GM23338 (cell line): Measurements from ENCODE around the gene ARHGAP32. TPM values are rescaled to one million over a fixed set of nuclear protein-coding genes. Genes with fewer than 3 reads are reported as not detected.

Source experiments
- ATAC-seq: fragments of 200-7000 bp; cut with Tn5 transposase; 3 replicates; pipeline ENCODE4 v1.9.1; 2020
- DNase-seq: peaks from one replicate; pipeline ENCODE4 v3.0.0-alpha.2; 2015; ENCODE audit warnings: low spot score
- H2AFZ ChIP-seq: fragments of 200-600 bp; sonication (generic); 2 replicates; pipeline ENCODE4 v1.8.0; 2016; ENCODE audit warnings: antibody characterized with exemption, mild to moderate bottlenecking, moderate library complexity
- H3F3A ChIP-seq: fragments of 200-600 bp; sonication (generic); replicated peaks from 2 replicates; pipeline ENCODE4 v1.8.0; 2017; ENCODE audit warnings: antibody characterized with exemption, mixed run types, low read depth
- H3K27ac ChIP-seq: fragments of 200-600 bp; sonication (generic); 2 replicates; pipeline ENCODE4 v1.6.1; 2016; ENCODE audit warnings: low read depth
- H3K27me3 ChIP-seq: fragments of 200-600 bp; sonication (generic); 2 replicates; pipeline ENCODE4 v1.8.0; 2016; ENCODE audit warnings: mild to moderate bottlenecking, mixed run types, moderate library complexity; ENCODE audit not compliant: insufficient read depth
- H3K36me3 ChIP-seq: fragments of 200-600 bp; sonication (generic); 2 replicates; pipeline ENCODE4 v1.8.0; 2016; ENCODE audit warnings: mild to moderate bottlenecking; ENCODE audit not compliant: insufficient read depth
- H3K4me1 ChIP-seq: fragments of 200-600 bp; sonication (generic); 2 replicates; pipeline ENCODE4 v1.8.0; 2016; ENCODE audit warnings: mild to moderate bottlenecking, moderate library complexity; ENCODE audit not compliant: insufficient read depth
- H3K4me2 ChIP-seq: fragments of 200-600 bp; sonication (generic); 2 replicates; pipeline ENCODE4 v1.7.1; 2017; ENCODE audit warnings: mixed run types
- H3K4me3 ChIP-seq: fragments of 200-600 bp; sonication (generic); 2 replicates; pipeline ENCODE4 v1.6.1; 2016; ENCODE audit warnings: mixed run types
- H3K79me2 ChIP-seq: fragments of 200-600 bp; sonication (generic); replicated peaks from 2 replicates; pipeline ENCODE4 v1.8.0; 2017; ENCODE audit warnings: mild to moderate bottlenecking; ENCODE audit not compliant: insufficient read depth
- H3K9me2 ChIP-seq: fragments of 200-600 bp; sonication (generic); 2 replicates; pipeline ENCODE4 v1.8.0; 2017; ENCODE audit not compliant: insufficient read depth
- H4K20me1 ChIP-seq: fragments of 200-600 bp; sonication (generic); replicated peaks from 2 replicates; pipeline ENCODE4 v1.8.0; 2017; ENCODE audit warnings: mild to moderate bottlenecking; ENCODE audit not compliant: insufficient read depth
- H3K27ac Mint-ChIP-seq: 2 replicates; pipeline ENCODE4 v1.8.0; 2020; ENCODE audit warnings: inconsistent platforms, mild to moderate bottlenecking, moderate library complexity, mixed read lengths
- H3K27me3 Mint-ChIP-seq: 3 replicates; pipeline ENCODE4 v1.8.0; 2022; ENCODE audit warnings: low read depth, mild to moderate bottlenecking, moderate library complexity, mixed read lengths, inconsistent platforms; ENCODE audit not compliant: insufficient read depth, poor library complexity
- H3K36me3 Mint-ChIP-seq: 3 replicates; pipeline ENCODE4 v1.8.0; 2021; ENCODE audit warnings: low read depth, mild to moderate bottlenecking, inconsistent platforms, moderate library complexity, mixed read lengths
- H3K4me1 Mint-ChIP-seq: 3 replicates; pipeline ENCODE4 v1.8.0; 2020; ENCODE audit warnings: mild to moderate bottlenecking, inconsistent platforms, mixed read lengths
- H3K4me3 Mint-ChIP-seq: 3 replicates; pipeline ENCODE4 v1.8.0; 2021; ENCODE audit warnings: moderate library complexity, mild to moderate bottlenecking, inconsistent platforms, mixed read lengths
- H3K9me3 Mint-ChIP-seq: 3 replicates; pipeline ENCODE4 v1.8.0; 2020; ENCODE audit warnings: moderate library complexity, mild to moderate bottlenecking, inconsistent platforms, mixed read lengths
- CREB1 ChIP-seq: fragments of 250-450 bp; sonication (Bioruptor Pico); IDR thresholded peaks from 2 replicates; pipeline ENCODE4 v1.5.0; 2020; ENCODE audit warnings: low read depth, mild to moderate bottlenecking, moderate library complexity
- EZH2 ChIP-seq: fragments of 200-600 bp; sonication (generic); IDR thresholded peaks from one replicate; pipeline ENCODE4 v1.8.0; 2017; ENCODE audit warnings: antibody characterized with exemption, mild to moderate bottlenecking, low read depth; ENCODE audit not compliant: unreplicated experiment
- EZH2phosphoT487 ChIP-seq: fragments of 200-600 bp; sonication (generic); IDR thresholded peaks from one replicate; pipeline ENCODE4 v1.8.1; 2018; ENCODE audit warnings: antibody characterized with exemption; ENCODE audit not compliant: unreplicated experiment
- JUNB ChIP-seq: IDR thresholded peaks from one replicate; pipeline ENCODE4 v1.6.1; 2016; ENCODE audit warnings: antibody characterized with exemption; ENCODE audit not compliant: unreplicated experiment
- NANOG ChIP-seq: IDR thresholded peaks from 2 replicates; pipeline ENCODE4 v1.6.1; 2016; ENCODE audit warnings: antibody characterized with exemption, borderline replicate concordance
- POLR2AphosphoS5 ChIP-seq: IDR thresholded peaks from 2 replicates; pipeline ENCODE4 v1.6.1; 2016; ENCODE audit warnings: antibody characterized with exemption, low read depth
- REST ChIP-seq: IDR thresholded peaks from one replicate; pipeline ENCODE4 v1.6.1; 2018; ENCODE audit warnings: antibody characterized with exemption; ENCODE audit not compliant: unreplicated experiment
- STAT1 ChIP-seq: IDR thresholded peaks from one replicate; pipeline ENCODE4 v1.6.1; 2016; ENCODE audit warnings: antibody characterized with exemption; ENCODE audit not compliant: unreplicated experiment
- ZNF114 ChIP-seq: fragments of 250-450 bp; sonication (Bioruptor Pico); IDR thresholded peaks from 2 replicates; pipeline ENCODE4 v1.5.0; 2020; ENCODE audit warnings: mild to moderate bottlenecking, moderate library complexity
- ZNF331 ChIP-seq: fragments of 250-450 bp; sonication (Bioruptor Pico); IDR thresholded peaks from 2 replicates; pipeline ENCODE4 v1.5.0; 2020; ENCODE audit warnings: low read depth, mild to moderate bottlenecking, moderate library complexity
- ZNF462 ChIP-seq: fragments of 250-450 bp; sonication (Bioruptor Pico); IDR thresholded peaks from 2 replicates; pipeline ENCODE4 v1.5.0; 2020; ENCODE audit warnings: mild to moderate bottlenecking, moderate library complexity
- long read RNA-seq: library from polyadenylated mRNA; unstranded; transcript quantifications from one replicate; pipeline ENCODE4 v2.0.0, GENCODE V29; 2020; ENCODE audit not compliant: unreplicated experiment
- polyA plus RNA-seq: library from polyadenylated mRNA; unstranded; fragments of >200 nt; fragmentation: Nextera tagmentation; extraction: Ambion mirVana; gene quantifications from 2 replicates; pipeline ENCODE4 v1.2.1, GENCODE V29; 2016
- total RNA-seq: library from RNA; depleted of rRNA; stranded (reverse); fragments of >200 nt; shearing (Covaris generic); gene quantifications from 2 replicates; pipeline ENCODE4 v1.2.3, GENCODE V29; 2014; rRNA removed
- TF ChIP-seq, protein P1 (sequence below), 2 experiments: fragments of 200-600 bp in 1 of 2; sonication (generic) in 1 of 2; conservative IDR thresholded peaks; 2 replicates each; pipeline versions ENCODE4 v1.5.1 to v1.6.1; 2016 to 2017; ENCODE audit warnings: antibody characterized with exemption in 2 of 2, low read depth in 2 of 2, mild to moderate bottlenecking in 2 of 2, moderate library complexity in 1 of 2
- TF ChIP-seq, protein P2 (sequence below): IDR thresholded peaks from 2 replicates; pipeline ENCODE4 v1.6.1; 2016; ENCODE audit warnings: antibody characterized with exemption

The ARHGAP32 gene
- 15.3 and 17.2 TPM in 2 replicates for total RNA-seq
- polyA plus RNA-seq = 3.4 and 3.9 TPM in 2 replicates
- long read RNA-seq, partial matches to known transcripts = 0 of 1 reads
- long read RNA-seq, other reads (novel, unspliced or antisense) = 1 of 1 reads

DNA sequence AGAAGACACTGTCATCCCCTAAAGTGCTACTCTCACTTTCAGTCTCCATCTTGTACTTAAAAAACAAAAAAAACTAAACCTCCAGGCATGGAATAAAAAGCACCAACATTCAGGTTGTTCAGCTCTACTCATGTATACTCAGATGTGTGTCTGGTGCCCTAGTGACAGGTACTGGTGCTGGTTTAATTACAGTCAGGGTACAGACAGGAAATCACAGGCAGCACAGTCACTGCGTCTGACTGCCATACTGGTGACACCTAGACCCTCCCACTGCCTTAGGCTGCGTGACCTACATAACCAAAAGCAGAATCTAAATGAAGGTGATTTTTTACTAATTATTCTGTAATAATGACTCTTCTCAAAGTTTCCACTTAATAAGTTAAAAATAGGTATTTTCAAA is at the start of gene ARHGAP32:
ARHGAP32 (minus strand) TSS at position 176 of the 400 bp plus-strand sequence; CDS start at position 49, 127 bp downstream.
- peaks cover 31% of the 10 kb centered on the region for H3K4me1 ChIP-seq
- H3K9me3 Mint-ChIP-seq = peaks cover 1% of the 10 kb centered on the region; the same call in 2 of the 3 replicates
- peaks cover 2% of the 10 kb centered on the region for H3K27me3 Mint-ChIP-seq
- H3K27me3 ChIP-seq = no peaks in the 10 kb centered on the region
- no peak within 1 kb of the TSS for H3K27ac Mint-ChIP-seq
- peaks cover 5% of the 10 kb centered on the region for H3K4me1 Mint-ChIP-seq
- peak within 1 kb of the TSS; percentile 10; the same call in 1 of the 2 replicates for H3K27ac ChIP-seq
- H4K20me1 ChIP-seq = no peaks in the 10 kb centered on the region; the same call in 1 of the 2 replicates
- H3K4me3 ChIP-seq = no peak within 1 kb of the TSS
- peaks cover 60% of the 10 kb centered on the region for H3K79me2 ChIP-seq
- no peaks in the 10 kb centered on the region for H3F3A ChIP-seq
- H3K4me2 ChIP-seq = peak within 1 kb of the TSS; percentile 50
- no peaks in the 10 kb centered on the region for H3K9me2 ChIP-seq
- DNase-seq = no peak
- peaks cover 6% of the 10 kb centered on the region; the same call in 2 of the 3 replicates for H3K36me3 Mint-ChIP-seq
- no peak within 1 kb of the TSS for H2AFZ ChIP-seq
- no peaks in the 10 kb centered on the region; the same call in 1 of the 2 replicates for H3K36me3 ChIP-seq
- peak; percentile 76 for ATAC-seq
- TF ChIP-seq ZNF331 (no peak), POLR2AphosphoS5 (no peak), EZH2 (no peak), NANOG (no peak), CREB1 (no peak), REST (no peak), JUNB (no peak), ZNF114 (CRISPR knock-in tag) (no peak), EZH2phosphoT487 (no peak), STAT1 (no peak), ZNF462 (CRISPR knock-in tag) (no peak)
- TF ChIP-seq, protein P1, sequence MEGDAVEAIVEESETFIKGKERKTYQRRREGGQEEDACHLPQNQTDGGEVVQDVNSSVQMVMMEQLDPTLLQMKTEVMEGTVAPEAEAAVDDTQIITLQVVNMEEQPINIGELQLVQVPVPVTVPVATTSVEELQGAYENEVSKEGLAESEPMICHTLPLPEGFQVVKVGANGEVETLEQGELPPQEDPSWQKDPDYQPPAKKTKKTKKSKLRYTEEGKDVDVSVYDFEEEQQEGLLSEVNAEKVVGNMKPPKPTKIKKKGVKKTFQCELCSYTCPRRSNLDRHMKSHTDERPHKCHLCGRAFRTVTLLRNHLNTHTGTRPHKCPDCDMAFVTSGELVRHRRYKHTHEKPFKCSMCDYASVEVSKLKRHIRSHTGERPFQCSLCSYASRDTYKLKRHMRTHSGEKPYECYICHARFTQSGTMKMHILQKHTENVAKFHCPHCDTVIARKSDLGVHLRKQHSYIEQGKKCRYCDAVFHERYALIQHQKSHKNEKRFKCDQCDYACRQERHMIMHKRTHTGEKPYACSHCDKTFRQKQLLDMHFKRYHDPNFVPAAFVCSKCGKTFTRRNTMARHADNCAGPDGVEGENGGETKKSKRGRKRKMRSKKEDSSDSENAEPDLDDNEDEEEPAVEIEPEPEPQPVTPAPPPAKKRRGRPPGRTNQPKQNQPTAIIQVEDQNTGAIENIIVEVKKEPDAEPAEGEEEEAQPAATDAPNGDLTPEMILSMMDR (conservative IDR thresholded peaks at IDR 0.05; ENCODE audit: low read depth in 2 of 2) = no peak
- TF ChIP-seq, protein P2, sequence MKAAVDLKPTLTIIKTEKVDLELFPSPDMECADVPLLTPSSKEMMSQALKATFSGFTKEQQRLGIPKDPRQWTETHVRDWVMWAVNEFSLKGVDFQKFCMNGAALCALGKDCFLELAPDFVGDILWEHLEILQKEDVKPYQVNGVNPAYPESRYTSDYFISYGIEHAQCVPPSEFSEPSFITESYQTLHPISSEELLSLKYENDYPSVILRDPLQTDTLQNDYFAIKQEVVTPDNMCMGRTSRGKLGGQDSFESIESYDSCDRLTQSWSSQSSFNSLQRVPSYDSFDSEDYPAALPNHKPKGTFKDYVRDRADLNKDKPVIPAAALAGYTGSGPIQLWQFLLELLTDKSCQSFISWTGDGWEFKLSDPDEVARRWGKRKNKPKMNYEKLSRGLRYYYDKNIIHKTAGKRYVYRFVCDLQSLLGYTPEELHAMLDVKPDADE = no peak
- H3K4me3 Mint-ChIP-seq = no peak within 1 kb of the TSS
